CD4-positive, alpha-beta T cell treated with Interleukin-17A for 4 hours (primary cell): ENCODE data around the gene CCDC89.
A peak's percentile ranks its signal among the peaks of the same experiment; 100 is the strongest.
"Not testable (repeated sequence)": the region's sequence is repeated elsewhere in the genome, so short reads cannot be mapped to it uniquely, and the experiment has no call there.

Experiments used
- DNase-seq: peaks from one replicate; pipeline ENCODE4 v3.0.0-alpha.2; 2020; ENCODE audit warnings: mixed read lengths

The CCDC89 gene

DNA sequence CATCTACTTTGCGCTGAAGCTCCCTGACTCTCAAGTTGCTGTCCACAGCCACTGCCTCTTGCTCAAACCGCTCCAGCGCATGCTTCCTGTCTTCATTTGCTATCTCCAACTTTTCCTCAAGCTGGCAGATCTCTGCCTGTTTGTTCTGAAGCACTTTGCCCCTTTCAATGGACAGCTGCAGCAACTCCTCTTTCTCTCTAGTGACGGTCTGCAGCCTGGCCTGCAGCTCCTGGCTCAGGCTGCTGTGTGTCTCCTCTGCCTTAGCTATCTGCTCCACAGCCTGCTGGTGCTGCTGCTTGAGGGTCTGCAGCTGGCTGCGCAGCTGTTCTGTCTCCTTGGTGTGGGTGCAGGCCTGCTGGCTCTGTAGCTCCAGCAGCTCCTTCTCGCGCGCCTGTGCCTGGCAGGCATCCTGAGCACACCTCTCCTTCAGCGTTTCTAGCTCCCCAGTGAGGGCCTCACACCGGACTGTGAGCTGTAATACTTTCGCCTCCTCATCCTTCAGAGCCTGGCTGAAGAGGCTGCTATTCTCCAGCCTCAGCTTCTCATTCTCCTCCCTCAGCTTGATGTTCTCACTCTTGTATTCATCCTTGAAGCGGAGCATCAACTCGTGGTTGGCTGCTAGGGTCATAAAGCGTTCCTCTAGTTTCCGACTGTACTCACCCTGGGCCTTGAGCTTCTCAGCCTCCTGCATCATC, 723 bp downstream of the CCDC89 start:
- DNase-seq = no peak

DNA sequence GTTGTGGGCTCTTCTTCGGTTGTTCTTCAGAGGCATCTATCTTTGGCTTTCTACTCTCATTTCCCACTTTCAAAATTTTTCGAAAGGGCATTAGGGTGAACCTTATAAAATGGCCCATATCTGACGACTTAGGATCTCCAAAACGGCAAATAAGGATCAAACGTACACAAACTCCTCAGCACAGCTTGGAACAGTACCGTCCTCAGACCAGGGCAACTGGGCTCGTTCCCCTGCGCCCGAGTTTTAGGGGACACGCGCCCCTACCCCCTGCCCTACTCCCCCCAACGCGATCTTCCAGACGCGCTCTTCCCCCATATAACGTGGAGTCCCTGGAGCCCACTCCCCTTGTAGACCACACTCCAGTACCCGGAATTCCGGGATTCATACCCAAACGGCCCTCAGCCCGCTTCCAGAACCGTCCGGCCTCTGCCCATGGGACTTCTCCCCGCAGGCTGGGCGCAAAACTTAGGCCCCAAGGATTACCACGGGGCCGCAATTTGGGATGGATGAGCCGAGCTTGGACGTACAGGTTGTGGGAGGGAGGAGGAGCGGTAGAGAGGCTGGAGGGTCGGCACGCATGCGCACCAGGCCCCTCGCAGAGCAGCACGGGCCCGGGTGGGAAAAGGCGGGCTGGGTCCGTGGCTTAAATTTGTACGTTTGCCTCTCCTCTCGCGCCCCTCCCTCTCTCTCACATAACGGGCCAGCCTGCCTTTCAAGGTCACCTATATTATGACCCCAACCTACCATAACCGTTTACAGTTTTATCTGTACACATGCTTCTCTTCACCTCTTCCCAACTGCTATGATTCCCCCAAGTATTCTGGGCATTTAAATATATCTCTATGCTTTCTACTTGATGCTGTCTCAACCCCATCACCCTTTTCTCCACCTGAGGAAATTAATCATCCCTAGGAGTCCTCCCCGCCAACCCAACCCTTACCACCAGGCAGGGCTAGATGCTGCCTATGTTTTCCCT, 3.4 kb downstream of the CCDC89 start:
- DNase-seq = peak; percentile 77

DNA sequence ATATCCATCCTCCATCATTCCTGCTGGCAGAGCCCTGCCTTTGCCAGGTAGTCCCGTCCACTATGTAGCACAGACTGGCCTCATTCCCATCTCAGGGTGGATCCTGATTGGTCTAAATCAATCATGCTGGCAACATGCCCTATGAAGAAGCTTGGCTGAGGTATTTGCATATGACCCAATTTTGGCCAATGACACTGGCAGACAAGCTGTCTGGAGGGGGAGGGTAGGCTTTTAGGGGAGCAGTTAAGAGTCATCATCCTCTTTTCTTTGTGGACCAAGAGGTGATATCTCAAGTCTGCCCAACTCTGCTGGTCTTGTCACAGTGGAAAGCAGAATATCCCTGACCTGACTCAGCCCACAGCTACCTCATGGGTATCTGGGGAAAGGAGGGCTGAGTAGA, 5.1 kb downstream of the CCDC89 start:
- no peak for DNase-seq

DNA sequence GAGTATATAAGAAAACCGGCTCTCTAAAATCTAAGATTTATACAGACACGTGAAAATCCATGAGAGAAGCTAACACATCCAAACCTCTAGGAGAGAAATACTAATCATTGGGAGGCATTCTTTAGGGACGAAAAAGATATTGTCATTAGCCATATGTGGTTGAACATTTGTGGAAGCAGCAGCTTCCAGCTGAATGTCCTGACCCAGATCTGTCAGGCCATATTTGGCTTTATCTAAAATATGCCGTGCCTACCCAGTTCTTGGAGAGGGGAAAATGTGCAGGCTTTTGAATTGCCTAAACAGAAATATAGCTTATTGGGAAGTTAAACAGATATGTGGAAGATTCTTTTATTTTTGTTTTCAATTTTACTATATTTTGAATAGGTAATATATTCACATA, 6.4 kb downstream of the CCDC89 start:
- DNase-seq = no peak

DNA sequence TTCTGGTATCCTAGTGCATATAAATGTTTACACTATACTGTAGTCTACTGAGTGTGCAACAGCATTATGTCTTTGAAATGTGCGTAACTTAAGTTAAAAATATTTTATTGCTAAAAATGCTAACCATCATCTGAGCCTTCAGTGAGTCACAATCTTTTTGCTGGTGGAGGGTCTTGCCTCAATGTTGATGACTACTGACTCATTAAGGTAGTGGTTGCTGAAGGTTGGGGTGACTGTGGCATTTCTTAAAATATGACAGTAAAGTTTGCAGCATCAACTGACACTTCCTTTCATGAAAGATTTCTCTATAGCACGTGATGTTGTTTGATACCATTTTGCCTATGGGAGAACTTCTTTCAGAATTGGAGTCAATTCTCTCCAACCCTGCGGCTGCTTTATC, 12.6 kb downstream of the CCDC89 start:
- no peak for DNase-seq

DNA sequence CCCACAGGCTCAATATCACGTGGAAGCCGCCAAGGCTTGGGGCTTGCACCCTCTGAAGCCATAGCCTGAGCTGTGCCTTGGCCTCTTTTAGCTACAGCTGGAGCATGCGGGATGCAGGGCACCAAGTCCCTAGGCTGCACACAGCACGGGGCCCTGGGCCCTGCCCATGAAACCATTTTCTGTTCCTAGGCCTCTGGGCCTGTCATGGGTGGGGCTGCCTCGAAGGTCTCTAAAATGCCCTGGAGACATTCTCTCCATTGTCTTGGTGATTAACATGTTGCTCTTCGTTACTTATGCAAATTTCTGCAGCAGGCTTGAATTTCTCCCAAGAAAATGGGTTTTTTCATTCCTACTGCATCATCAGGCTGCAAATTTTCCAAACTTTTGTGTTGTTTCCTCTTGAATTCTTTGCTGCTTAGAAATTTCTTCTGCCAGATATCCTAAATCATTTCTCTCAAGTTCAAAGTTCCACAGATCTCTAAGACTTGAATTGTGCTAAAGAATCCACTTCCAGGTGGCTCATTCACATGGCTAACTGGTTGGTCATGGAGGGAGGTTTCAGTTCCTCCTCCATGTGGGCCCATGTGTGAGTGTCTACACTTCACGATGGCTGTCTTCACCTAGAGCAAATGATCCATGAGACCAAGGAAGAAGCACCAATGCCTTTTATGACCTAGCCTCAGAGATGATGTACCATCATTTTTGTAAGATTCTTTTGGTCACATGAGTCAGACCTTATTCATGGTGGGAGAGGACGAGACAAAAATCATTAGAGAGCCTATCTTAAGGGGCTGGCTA, 13.7 kb downstream of the CCDC89 start:
- no peak for DNase-seq

DNA sequence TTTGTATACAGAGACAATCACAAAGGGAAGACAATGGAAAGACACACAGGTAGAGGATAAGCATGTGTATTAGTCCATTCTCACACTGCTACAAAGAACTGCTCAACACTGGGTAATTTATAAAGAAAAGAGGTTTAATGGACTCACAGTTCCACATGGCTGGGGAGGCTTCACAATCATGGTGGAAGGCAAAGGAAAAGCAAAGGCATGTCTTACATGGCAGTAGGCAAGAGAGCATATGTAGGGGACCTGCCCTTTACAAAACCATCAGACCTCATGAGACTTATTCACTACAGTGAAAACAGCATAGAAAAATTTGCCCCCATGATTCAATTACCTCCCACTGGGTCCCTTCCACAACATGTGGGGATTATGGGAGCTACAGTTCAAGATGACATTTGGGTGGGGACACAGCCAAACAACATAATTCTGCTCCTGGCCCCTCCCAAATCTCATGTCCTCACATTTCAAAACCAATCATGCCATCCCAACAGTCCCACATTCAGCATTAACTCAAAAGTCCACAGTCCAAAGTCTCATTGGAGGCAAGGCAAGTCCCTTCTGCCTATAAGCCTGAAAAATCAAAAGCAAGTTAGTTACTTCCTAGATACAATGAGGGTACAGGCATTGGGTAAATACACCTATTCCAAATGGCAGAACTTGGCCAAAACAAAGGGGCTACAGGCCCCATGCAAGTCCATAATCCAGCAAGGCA, 14.9 kb downstream of the CCDC89 start:
- DNase-seq = not testable (repeated sequence)

DNA sequence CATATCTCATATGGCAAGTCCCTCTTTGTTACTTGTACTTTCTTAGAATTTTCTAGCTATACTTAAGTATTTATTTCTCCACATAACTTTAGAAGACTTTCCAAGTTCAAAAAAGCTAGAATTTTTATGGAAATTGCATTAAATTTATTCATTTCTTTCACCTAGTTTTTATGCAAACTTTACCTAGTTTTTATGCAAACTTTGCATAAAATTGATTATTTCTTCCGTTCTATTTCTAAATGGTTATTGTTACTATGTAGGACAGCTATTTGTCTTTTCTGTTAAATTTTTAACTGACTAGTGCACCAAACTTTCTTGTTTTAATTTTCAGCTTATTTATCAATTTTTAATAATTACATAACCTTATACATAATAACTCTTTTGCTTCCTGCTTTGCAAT, 17.8 kb downstream of the CCDC89 start:
- no peak for DNase-seq

DNA sequence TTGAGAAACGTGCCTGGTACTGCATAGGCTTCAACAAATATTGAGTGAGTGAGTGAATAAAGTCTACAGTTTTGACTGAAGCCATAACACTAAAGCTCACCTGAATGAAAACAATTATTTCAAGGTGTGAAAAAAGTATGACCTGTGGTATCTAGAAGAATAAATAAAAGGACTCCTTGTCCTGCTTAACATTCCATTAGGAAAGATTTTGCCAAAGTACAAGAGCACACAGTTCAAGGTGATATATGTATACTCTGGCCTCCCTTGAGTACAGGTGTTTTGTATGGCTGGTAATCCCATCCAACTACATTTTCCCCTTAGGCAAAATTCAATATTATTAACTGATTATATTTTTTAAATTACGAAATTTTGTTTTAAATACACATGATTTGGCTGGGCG, 19.3 kb downstream of the CCDC89 start:
- DNase-seq = no peak

DNA sequence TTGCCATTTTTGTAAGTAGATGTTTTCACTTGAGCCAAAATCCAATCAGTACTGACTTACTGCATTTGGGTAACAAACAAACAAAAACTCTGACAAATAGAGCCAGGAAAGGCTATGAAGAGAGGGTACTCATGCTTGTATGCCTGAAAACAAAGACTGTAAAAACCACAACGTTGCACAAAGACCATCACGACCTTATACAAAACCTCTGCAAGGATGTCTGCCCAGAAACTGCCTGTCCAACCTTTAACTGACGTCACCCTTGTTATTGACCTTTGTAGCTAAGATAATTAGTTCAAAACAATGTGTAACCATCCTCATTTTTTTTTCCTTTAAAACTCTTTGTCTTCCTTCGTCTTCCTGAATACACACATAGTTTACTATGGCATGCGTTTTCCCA, 20.3 kb downstream of the CCDC89 start:
- no peak for DNase-seq

DNA sequence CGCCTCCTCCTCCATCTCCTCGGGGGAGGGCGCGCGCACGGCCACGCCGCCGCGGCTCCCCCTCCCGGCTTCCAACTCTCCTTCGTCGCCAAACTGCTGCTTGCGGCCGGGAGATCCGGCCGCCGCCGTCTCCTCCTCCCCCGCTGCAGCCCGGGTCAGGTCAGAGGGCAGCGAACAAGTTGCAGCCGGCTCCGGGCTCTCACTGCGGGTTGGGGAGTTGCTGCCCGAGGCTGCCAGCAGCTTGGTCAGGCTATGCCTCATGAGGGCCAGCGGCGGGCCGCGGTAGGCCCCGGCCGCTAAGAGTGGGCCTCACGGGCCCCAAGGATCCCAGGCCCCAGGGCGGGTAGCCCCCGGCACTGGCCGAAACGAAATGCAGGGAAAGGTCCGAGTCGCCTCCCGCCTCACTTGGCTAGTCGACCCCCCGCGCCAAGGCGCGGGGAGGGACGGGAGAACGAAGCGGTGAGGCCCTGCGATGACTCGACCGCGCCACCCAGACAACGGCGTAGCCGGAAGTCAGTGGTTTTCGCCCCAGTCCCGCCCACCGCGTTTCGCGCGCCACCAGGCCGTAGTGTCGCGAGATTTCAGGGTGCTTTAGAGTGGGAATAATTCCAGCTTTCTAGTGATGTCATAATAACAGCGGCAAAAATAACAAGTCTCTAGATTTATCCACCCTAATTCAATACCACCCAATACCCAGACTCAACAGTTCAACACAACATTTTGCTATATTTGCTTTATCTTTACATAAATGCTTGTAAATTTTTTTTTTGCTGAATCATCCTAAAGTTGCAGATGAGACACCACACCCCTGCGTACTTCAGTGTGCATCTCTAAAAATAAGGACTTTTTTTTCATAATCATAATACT, 21.1 kb downstream of the CCDC89 start, which contains the start of gene CREBZF:
TSS of gene CREBZF (minus strand) at position 515 of the 867 bp plus-strand sequence. CDS start at position 261, 254 bp downstream.
- DNase-seq = peak; percentile 94

DNA sequence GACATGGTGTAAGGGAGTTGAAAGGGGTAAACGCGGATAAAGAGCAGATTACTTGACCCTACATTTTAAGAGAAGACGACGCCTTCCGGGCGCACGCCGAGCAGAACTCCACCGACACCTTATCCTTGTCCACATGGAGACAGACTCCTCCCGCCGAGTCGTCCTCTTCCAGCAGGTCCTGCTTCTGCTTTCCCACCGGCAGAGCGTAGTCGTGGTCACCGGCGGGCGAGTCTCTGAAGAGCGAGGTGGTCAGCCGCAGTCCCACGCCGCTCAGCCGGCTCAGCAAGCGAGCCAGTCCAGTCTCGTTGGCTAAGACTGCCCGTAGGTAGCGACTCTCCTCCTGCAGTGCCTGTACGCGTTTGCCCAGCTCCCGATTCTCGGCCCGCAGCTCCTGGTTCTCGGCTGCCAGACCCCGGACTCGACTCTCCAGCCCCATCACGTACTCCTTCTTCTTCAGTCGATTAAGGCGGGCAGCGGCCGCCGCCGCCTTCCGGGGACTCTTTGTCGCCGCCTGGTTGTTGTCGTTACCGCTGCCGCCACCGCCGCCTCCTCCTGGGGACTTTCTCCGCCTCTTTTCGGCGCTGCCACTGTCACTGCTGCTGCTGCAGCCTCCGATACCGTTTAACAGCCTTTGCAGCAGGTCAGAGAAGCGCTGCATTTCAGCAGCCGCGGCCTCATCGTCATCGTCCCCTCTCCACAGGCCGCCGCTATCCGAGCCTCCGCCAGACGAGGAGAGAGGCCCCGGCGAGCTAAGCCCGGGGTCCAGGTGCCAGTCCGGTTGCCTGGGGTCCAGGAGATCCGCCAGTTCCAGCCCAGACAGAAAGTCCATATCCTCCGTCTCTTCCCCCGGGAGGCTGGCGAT, 22.0 kb downstream of the CCDC89 start:
- peak; percentile 89 for DNase-seq

DNA sequence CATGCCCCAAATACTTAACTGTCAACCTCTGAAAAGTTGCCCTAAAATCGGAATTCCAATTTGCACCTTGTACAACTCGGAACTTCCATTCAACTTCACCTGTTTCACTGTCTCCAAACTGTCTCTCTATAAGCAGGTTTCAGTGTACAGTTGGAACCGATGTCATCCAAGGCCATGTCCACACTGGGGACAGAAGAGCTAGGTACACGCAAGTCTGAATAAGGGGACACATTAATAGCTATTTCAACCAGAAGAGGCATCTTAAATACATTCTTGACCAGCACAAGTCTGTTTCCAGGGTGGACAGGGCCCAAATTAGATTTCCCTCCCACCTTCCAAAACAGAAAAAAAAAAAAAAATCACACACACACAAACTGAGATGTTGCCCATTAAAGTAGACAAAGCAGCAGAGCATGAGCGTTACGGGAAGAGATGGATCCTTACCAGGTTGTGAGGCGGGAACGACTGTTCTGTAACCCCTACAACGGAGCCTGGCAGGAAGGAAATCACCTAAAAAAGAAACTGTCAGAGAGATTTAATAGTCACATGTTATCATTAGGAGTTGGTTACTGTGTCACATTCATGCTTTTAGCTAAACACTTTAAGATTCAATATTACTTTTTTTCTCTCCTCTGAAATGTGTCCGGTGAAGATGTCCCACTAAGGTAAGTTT, 22.8 kb downstream of the CCDC89 start:
- peak; percentile 16 for DNase-seq

DNA sequence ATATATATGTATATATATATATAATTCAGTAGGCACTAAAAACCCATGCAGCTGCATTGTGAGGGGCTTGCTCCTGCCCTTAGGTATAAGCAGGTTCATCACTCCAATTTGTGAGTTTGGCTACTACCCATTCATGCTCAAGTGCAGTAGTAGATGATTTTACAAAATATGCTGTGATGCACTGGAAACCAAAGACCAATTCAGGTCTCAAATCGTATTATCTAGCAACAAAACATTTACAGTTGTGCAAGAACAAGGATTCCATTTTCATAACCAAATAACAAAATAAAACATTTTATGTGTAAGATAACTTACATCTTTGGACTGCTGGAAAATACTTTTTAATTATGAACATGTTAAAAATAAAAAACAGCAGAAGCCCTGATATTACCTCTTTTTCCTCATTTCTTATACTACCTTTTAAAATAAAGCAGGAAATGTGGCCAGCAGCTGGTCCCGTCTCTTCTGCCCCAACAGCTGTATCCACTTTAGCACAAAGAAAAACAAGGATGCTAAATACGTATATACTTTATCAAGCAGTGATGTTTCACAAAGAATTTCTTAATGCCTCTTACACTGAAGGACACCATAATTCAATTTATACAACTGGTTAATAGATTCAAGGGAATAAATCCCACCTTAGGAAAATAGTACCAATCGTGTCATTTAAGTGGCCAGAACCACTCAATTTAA, 23.9 kb downstream of the CCDC89 start:
- no peak for DNase-seq

DNA sequence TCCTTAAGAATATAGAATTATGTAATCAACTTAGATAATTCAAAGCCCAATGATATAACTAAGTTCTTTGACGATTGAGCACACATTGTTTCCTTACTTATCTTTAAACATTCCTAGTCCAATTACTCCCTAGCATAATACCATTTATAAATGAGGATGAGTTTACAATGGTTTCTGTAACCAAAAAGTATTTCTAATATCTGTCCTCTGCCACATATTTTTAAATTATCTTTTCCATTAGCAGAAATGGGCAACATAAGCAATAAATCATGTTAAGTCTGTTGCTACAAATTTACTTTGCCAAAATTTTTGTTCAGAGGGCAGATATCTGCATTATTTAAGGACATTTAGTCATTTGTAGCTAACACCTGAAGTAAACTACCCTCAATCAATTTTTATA, 27.8 kb downstream of the CCDC89 start:
- no peak for DNase-seq

DNA sequence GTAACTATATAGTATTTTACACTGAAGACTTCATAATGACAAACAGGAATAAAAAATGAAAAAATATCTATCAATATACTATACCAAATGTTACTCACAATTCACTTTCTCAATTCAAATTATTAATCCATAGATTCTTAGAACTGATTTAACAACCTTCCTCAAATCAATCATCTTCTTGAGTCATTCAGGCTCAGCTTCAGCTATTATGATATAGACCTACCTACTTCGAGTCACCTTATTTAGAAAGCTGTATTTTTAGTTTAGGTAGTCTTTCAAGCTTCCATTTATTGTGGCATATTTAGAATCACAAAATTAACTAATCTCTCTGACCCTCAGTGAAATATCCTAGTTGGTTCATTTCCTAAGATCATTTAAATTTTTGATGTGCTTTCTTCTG, 29.2 kb downstream of the CCDC89 start:
- no peak for DNase-seq

DNA sequence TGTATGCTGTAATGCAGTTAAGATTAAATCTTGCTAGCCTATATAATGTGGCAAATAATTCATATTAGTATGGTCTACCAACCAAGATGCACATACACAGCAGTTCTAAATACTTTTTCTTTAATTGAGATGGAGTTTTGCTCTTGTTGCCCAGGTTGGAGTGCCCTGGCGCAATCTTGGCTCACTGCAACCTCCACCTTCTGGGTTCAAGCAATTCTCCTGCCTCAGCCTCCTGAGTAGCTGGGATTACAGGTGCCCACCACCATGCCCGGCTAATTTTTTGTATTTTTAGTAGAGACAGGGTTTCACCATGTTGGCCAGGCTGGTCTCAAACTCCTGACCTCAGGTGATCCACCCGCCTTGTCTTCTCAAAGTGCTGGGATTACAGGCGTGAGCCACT, 31.7 kb downstream of the CCDC89 start:
- not testable (repeated sequence) for DNase-seq

DNA sequence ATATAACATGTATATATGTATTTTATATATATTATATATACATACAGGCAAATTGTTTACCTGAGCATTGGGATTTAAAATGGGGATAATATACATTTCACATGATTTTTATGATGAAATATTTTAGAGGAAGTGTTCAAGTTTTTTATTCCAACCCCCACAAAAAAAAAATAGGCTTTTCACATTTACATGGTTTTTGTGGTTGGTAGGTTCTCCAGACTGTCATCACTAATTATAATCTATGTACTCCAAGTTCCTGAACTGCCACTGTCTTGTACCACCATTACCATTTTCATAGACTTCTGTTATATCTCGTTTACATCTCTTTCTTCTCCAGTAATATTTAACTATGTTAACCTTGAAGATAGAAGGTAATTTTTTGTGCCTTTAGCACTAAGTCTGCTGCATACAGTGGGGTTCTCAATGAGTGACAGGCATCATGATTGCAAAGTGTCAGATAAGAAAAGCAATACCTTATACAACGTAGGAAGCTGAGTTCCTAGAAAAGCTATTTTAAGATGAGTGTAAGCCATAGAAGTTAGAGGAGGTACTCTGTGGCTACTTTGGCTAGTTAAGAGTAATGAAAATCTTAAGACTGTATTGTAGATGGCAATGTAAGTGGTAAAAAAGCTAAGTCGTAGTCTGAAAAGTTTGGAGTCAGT, 33.1 kb downstream of the CCDC89 start:
- no peak for DNase-seq

DNA sequence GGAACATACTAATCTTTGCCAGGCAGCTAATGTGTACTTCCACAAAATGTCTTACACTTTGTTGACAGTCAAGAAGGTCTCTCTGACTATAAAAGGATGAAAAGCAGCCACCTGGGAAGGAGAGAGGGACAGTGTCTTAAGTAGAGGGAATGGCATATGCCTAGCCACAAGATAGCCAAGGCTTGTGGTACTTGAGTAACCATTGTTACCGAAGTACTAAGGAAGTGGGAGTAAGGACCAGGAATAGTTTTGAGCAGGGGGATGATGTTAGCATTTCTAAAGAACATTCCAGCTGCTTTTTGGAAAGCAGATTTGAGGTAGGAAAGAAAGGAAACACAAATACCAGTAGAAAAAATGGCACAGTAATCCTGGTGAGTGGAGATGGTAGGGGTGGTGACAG, 34.9 kb downstream of the CCDC89 start:
- no peak for DNase-seq
